GM21576 (cell line): ENCODE data around the gene SEMA6D.

ENCODE experiments used
- ATAC-seq: cut with Tn5 transposase; IDR thresholded peaks from one replicate; pipeline ENCODE4 v1.9.1; 2021; ENCODE audit warnings: mild to moderate bottlenecking, moderate library complexity; ENCODE audit not compliant: unreplicated experiment

SEMA6D gene

GRCh38 chr15:47742334-47742733, 25.0 kb downstream of the SEMA6D start:
- no peak for ATAC-seq

- no peak for ATAC-seq
These were observed 25.4 kb downstream of the SEMA6D start for GRCh38 chr15:47742742-47743141.

GRCh38 chr15:47743385-47743784, 26.1 kb downstream of the SEMA6D start:
- ATAC-seq, result no peak

- ATAC-seq, result no peak
These were observed 26.6 kb downstream of the SEMA6D start for GRCh38 chr15:47743886-47744285.

- no peak for ATAC-seq
These were observed 27.2 kb downstream of the SEMA6D start for GRCh38 chr15:47744496-47744895.

- ATAC-seq, result no peak
These were observed 27.7 kb downstream of the SEMA6D start for GRCh38 chr15:47744973-47745372.

- no peak for ATAC-seq
These were observed 29.2 kb downstream of the SEMA6D start for GRCh38 chr15:47746516-47746915.

- ATAC-seq, result no peak
These were observed 32.9 kb downstream of the SEMA6D start for GRCh38 chr15:47750030-47750739.

- ATAC-seq, result no peak
These were observed 33.5 kb downstream of the SEMA6D start for GRCh38 chr15:47750740-47751262.

- ATAC-seq, result no peak
These were observed 36.3 kb downstream of the SEMA6D start for GRCh38 chr15:47753591-47753990.

- no peak for ATAC-seq
These were observed 37.0 kb downstream of the SEMA6D start for GRCh38 chr15:47754312-47754711.

GRCh38 chr15:47755941-47756340, 38.6 kb downstream of the SEMA6D start:
- no peak for ATAC-seq

GRCh38 chr15:47756872-47757271, 39.6 kb downstream of the SEMA6D start:
- no peak for ATAC-seq

- ATAC-seq, result no peak
These were observed 40.0 kb downstream of the SEMA6D start for GRCh38 chr15:47757331-47757730.

- ATAC-seq, result no peak
These were observed 45.3 kb downstream of the SEMA6D start for GRCh38 chr15:47762621-47763020.

GRCh38 chr15:47764666-47765065, 47.4 kb downstream of the SEMA6D start:
- no peak for ATAC-seq

GRCh38 chr15:47766406-47766805, 49.1 kb downstream of the SEMA6D start:
- no peak for ATAC-seq

GRCh38 chr15:47767035-47767434, 49.7 kb downstream of the SEMA6D start:
- ATAC-seq, result no peak

- ATAC-seq, result no peak
These were observed 51.4 kb downstream of the SEMA6D start for GRCh38 chr15:47768735-47769134.

GRCh38 chr15:47769166-47769565, 51.9 kb downstream of the SEMA6D start:
- ATAC-seq, result no peak

GRCh38 chr15:47773143-47773542, 55.8 kb downstream of the SEMA6D start:
- ATAC-seq, result no peak

- ATAC-seq, result no peak
These were observed 61.0 kb downstream of the SEMA6D start for GRCh38 chr15:47778263-47778770.

- ATAC-seq, result no peak
These were observed 63.7 kb downstream of the SEMA6D start for GRCh38 chr15:47780971-47781370.
